Osteocyte (in vitro differentiated cells): ENCODE measurements around the gene TEX19. TPM values are rescaled to one million over a fixed set of nuclear protein-coding genes. Genes with fewer than 3 reads are reported as not detected.

ENCODE experiments used
- DNase-seq: peaks from one replicate; pipeline ENCODE4 v3.0.0; 2021; ENCODE audit warnings: mixed read lengths; ENCODE audit not compliant: unreplicated experiment; ENCODE audit errors: extremely low spot score
- H3K27ac Mint-ChIP-seq: one replicate; pipeline ENCODE4 v1.8.0; 2021; ENCODE audit warnings: mild to moderate bottlenecking, mixed read lengths; ENCODE audit not compliant: unreplicated experiment
- H3K27me3 Mint-ChIP-seq: one replicate; pipeline ENCODE4 v1.8.0; 2021; ENCODE audit warnings: mixed read lengths; ENCODE audit not compliant: unreplicated experiment
- H3K36me3 Mint-ChIP-seq: one replicate; pipeline ENCODE4 v1.8.0; 2021; ENCODE audit warnings: mixed read lengths; ENCODE audit not compliant: unreplicated experiment
- H3K4me1 Mint-ChIP-seq: one replicate; pipeline ENCODE4 v1.8.0; 2021; ENCODE audit warnings: mixed read lengths; ENCODE audit not compliant: unreplicated experiment
- H3K4me3 Mint-ChIP-seq: one replicate; pipeline ENCODE4 v1.8.0; 2021; ENCODE audit warnings: mild to moderate bottlenecking, moderate library complexity, mixed read lengths; ENCODE audit not compliant: unreplicated experiment
- H3K9me3 Mint-ChIP-seq: one replicate; pipeline ENCODE4 v1.8.0; 2021; ENCODE audit warnings: mixed read lengths; ENCODE audit not compliant: unreplicated experiment
- long read RNA-seq: library from polyadenylated mRNA; unstranded; transcript quantifications from one replicate; pipeline ENCODE4 v2.0.0, GENCODE V29; 2021
- total RNA-seq: library from RNA; stranded (reverse); gene quantifications from 2 replicates; pipeline ENCODE4 v1.2.1, GENCODE V29; 2021
- TF ChIP-seq, protein P1 (sequence below): fragments of 200-600 bp; sonication (generic); IDR thresholded peaks from 2 replicates; pipeline ENCODE4 v1.5.0; 2021; ENCODE audit warnings: antibody characterized with exemption, mild to moderate bottlenecking, moderate library complexity

TEX19 gene, protein sequence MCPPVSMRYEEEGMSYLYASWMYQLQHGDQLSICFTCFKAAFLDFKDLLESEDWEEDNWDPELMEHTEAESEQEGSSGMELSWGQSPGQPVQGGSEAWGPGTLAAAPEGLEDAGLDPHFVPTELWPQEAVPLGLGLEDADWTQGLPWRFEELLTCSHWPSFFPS
- total RNA-seq: not detected in 2 replicates
- long read RNA-seq: 0 reads

GRCh38 chr17:82358465-82359350 lies at the start of gene TEX19:
Gene TEX19 (plus strand): TSS chr17:82359247. CDS start chr17:82362151, 2,904 bp downstream.
- no peak within 1 kb of the TSS for H3K4me3 Mint-ChIP-seq
- TF ChIP-seq, protein P1, sequence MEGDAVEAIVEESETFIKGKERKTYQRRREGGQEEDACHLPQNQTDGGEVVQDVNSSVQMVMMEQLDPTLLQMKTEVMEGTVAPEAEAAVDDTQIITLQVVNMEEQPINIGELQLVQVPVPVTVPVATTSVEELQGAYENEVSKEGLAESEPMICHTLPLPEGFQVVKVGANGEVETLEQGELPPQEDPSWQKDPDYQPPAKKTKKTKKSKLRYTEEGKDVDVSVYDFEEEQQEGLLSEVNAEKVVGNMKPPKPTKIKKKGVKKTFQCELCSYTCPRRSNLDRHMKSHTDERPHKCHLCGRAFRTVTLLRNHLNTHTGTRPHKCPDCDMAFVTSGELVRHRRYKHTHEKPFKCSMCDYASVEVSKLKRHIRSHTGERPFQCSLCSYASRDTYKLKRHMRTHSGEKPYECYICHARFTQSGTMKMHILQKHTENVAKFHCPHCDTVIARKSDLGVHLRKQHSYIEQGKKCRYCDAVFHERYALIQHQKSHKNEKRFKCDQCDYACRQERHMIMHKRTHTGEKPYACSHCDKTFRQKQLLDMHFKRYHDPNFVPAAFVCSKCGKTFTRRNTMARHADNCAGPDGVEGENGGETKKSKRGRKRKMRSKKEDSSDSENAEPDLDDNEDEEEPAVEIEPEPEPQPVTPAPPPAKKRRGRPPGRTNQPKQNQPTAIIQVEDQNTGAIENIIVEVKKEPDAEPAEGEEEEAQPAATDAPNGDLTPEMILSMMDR: peak; percentile 14
- H3K27ac Mint-ChIP-seq: no peak within 1 kb of the TSS
- no peak for DNase-seq
- no peaks in the 10 kb centered on the region for H3K36me3 Mint-ChIP-seq
- H3K4me1 Mint-ChIP-seq: peaks cover 4% of the 10 kb centered on the region
- H3K27me3 Mint-ChIP-seq: peaks cover 19% of the 10 kb centered on the region
- no peaks in the 10 kb centered on the region for H3K9me3 Mint-ChIP-seq

DNA sequence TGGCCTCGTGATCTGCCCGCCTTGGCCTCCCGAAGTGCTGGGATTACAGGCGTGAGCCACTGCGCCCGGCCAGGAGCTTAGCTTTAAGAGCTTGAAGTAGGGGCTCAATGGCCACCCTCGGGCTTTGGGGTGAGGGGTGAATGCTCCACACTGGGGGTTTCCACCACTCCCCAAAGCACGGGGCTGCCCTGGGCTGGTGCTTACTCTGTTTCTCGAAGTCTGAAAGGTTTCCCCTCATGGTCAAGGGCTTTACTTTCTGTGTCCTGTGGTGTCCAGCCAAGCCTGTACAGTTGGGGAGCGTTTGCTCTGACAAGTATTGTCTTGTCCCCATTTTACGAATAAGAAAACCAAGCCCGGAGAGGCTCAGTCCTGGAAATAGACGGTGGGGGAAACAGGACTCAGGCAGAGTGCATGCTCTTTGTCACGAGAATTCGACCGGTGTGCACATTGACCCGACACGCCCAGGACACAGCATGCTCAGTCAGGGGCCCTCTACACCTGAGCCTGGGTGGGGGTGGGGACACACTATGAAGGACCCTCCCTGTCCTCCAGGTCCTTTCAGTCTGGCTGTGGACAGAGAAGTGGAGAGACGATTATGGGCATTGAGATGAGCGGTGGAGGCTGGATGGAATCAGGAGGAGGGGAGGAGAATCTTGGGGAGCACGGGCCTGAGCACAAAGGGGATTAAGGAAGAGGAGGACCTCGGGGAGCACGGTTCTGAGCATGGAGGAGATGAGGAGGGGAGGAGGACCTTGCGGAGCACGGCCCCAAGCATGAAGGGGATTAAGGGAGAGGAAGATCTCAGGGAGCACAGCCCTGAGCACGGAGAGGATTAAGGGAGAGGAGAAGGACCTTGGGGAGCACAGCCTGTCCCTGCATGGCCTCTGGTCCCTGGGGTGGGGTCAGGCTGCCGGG lies 49.1 kb upstream of the TEX19 start:
- Mint-ChIP-seq H3K9me3 (no peaks in the 10 kb centered on the region), H3K27ac (no peak overlapping the region), H3K4me3 (no peak overlapping the region), H3K27me3 (peaks cover 29% of the 10 kb centered on the region), H3K36me3 (no peaks in the 10 kb centered on the region), H3K4me1 (no peaks in the 10 kb centered on the region)
- TF ChIP-seq, protein P1: no peak
- no peak for DNase-seq

GRCh38 chr17:82310877-82311276 lies 48.2 kb upstream of the TEX19 start:
- TF ChIP-seq, protein P1: no peak
- Mint-ChIP-seq H3K27ac (no peak overlapping the region), H3K4me3 (no peak overlapping the region), H3K4me1 (peaks cover 2% of the 10 kb centered on the region), H3K27me3 (peaks cover 36% of the 10 kb centered on the region), H3K9me3 (no peaks in the 10 kb centered on the region), H3K36me3 (no peaks in the 10 kb centered on the region)
- DNase-seq: no peak

DNA sequence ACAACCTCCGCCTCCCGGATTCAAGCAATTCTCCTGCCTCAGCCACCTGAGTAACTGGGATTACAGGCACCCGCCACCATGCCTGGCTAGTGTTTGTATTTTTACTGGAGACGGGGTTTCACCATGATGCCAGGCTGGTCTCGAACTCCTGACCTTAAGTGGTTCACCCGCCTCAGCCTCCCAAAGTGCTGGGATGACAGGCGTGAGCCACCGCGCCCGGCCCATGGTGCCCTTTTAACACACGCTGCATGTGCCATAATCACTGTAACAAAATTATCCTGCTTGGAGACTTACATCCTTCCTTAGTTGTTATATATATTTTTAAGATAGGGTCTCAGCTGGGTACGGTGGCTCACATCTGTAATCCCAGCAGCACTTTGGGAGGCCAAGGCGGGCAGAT lies 47.1 kb upstream of the TEX19 start:
- H3K27me3 Mint-ChIP-seq: peaks cover 32% of the 10 kb centered on the region

More for the DNA sequence above, 47.1 kb upstream of the TEX19 start:
- H3K36me3 Mint-ChIP-seq: no peaks in the 10 kb centered on the region
- no peak for DNase-seq
- peaks cover 2% of the 10 kb centered on the region for H3K4me1 Mint-ChIP-seq
- TF ChIP-seq, protein P1: no peak
- no peak overlapping the region for H3K4me3 Mint-ChIP-seq
- no peak overlapping the region for H3K27ac Mint-ChIP-seq
- H3K9me3 Mint-ChIP-seq: no peaks in the 10 kb centered on the region
